ENCODE measurements around the gene PLA2G6. TPM values are rescaled to one million over a fixed set of nuclear protein-coding genes. Genes with fewer than 3 reads are reported as not detected.

PLA2G6 gene, protein sequence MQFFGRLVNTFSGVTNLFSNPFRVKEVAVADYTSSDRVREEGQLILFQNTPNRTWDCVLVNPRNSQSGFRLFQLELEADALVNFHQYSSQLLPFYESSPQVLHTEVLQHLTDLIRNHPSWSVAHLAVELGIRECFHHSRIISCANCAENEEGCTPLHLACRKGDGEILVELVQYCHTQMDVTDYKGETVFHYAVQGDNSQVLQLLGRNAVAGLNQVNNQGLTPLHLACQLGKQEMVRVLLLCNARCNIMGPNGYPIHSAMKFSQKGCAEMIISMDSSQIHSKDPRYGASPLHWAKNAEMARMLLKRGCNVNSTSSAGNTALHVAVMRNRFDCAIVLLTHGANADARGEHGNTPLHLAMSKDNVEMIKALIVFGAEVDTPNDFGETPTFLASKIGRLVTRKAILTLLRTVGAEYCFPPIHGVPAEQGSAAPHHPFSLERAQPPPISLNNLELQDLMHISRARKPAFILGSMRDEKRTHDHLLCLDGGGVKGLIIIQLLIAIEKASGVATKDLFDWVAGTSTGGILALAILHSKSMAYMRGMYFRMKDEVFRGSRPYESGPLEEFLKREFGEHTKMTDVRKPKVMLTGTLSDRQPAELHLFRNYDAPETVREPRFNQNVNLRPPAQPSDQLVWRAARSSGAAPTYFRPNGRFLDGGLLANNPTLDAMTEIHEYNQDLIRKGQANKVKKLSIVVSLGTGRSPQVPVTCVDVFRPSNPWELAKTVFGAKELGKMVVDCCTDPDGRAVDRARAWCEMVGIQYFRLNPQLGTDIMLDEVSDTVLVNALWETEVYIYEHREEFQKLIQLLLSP
- total RNA-seq (2012; rRNA removed) (3.9 and 6.1 TPM in 2 replicates), polyA plus RNA-seq (2012; rRNA removed) (10.3 TPM in 2 replicates), Bru-seq, nascent RNA (percentile 39 among the genes with signal in this experiment), BruChase-seq, experiment 1, labeled RNA remaining after a 6-hour chase (percentile 43 among the genes with signal in this experiment), BruChase-seq, experiment 2, labeled RNA remaining after a 2-hour chase (percentile 34 among the genes with signal in this experiment)
- 2.1 and 4.1 TPM in 2 replicates for polyA plus RNA-seq (2012; cell fraction: cytosol; rRNA removed)
- polyA plus RNA-seq (2012; cell fraction: nucleus; rRNA removed; ENCODE audit: low replicate concordance): 109 and 145 TPM in 2 replicates
- long read RNA-seq, partial matches to known transcripts: 0 of 2 reads
- long read RNA-seq, other reads (novel, unspliced or antisense): 2 of 2 reads

GRCh38 chr22:38181453-38182200 is at the start of gene PLA2G6:
PLA2G6 (minus strand) TSS chr22:38181830; CDS start chr22:38169426, 12,404 bp downstream.
- Histone ChIP-seq H3K9me1 (ENCODE audit: insufficient read depth, low read length) (peaks cover 20% of the 10 kb centered on the region), H3K14ac (replicated peaks; ENCODE audit: low read depth, low read length) (peak within 1 kb of the TSS; percentile 100), H3K9me3 (ENCODE audit: control insufficient read depth, insufficient read depth, low read length) (no peaks in the 10 kb centered on the region), H2BK15ac (ENCODE audit: low read depth, low read length) (peak within 1 kb of the TSS; percentile 88; the same call in 2 of the 3 replicates), H4K8ac (ENCODE audit: low read depth in 2 of 2, low read length in 2 of 2) (peak within 1 kb of the TSS; percentile 98 to 100), H2BK20ac (ENCODE audit: low read depth, low read length) (peak within 1 kb of the TSS; percentile 91), H3K18ac (ENCODE audit: low read depth, low read length) (peak within 1 kb of the TSS; percentile 90), H3K79me1 (ENCODE audit: low read depth in 1 of 2, low read length in 2 of 2) (peaks cover 4 to 21% of the 10 kb centered on the region in 2 experiments; a peak in 3 of 4 replicates), H2AK9ac (replicated peaks; ENCODE audit: low read depth, low read length, poor library complexity) (peak within 1 kb of the TSS; percentile 98), H2AFZ (replicated peaks; ENCODE audit: low read length, poor library complexity) (peak within 1 kb of the TSS; percentile 91), H3K4me2 (ENCODE audit: low read depth, low read length) (peak within 1 kb of the TSS; percentile 90), H3K23ac (ENCODE audit: low read depth, low read length) (peak within 1 kb of the TSS; percentile 99), H3K9ac (ENCODE audit: low read depth, low read length) (peak within 1 kb of the TSS; percentile 74), H3K27ac (ENCODE audit: insufficient read depth, low read length) (peak within 1 kb of the TSS; percentile 87), H3K4me1 (ENCODE audit: control insufficient read depth, insufficient read depth, low read length) (peaks cover 22% of the 10 kb centered on the region), H3K4me3 (ENCODE audit: insufficient read depth, low read depth, low read length) (peak within 1 kb of the TSS; percentile 50), H4K91ac (ENCODE audit: insufficient read depth, low read depth, low read length) (peak within 1 kb of the TSS; percentile 100), H4K20me1 (ENCODE audit: insufficient read depth, low read length) (no peaks in the 10 kb centered on the region; the same call in 1 of the 2 replicates), H3K27me3 (ENCODE audit: control insufficient read depth, insufficient read depth, low read length) (no peaks in the 10 kb centered on the region), H4K5ac (ENCODE audit: low read depth, low read length) (peak within 1 kb of the TSS; percentile 98), H3K56ac (ENCODE audit: extremely low read depth, insufficient read depth, low read length) (peak within 1 kb of the TSS; percentile 83), H2AK5ac (ENCODE audit: low read depth, low read length) (peak within 1 kb of the TSS; percentile 95), H2BK120ac (ENCODE audit: low read depth, low read length) (peak within 1 kb of the TSS; percentile 92), H2BK5ac (ENCODE audit: low read depth, low read length, poor library complexity, severe bottlenecking) (peak within 1 kb of the TSS; percentile 95), H3K36me3 (ENCODE audit: control insufficient read depth, insufficient read depth, low read length) (no peaks in the 10 kb centered on the region), H3K4ac (ENCODE audit: low read depth, low read length) (peak within 1 kb of the TSS; percentile 100)
- ATAC-seq (ENCODE audit: low read depth): peak; percentile 95
- dilution Hi-C loops (cut with HindIII; ENCODE audit: low sequenced_read_pairs, unreplicated experiment): no loop called here
- BruUV-seq (replicated peaks): no TSS peak
- WGBS, 2 experiments (ENCODE audit: extremely low coverage in 2 of 2, insufficient read length in 1 of 2): 1% methylated on average over 24 of the region's 48 CpGs; no CpG with 5 or more reads in 1 of the 2 experiments
- peak; percentile 98 for DNase-seq
- POLR2A ChIA-PET (ENCODE audit: unreplicated experiment): no interaction called here
- in situ Hi-C loops (cut with MboI; ENCODE audit: low sequenced_read_pairs): no loop called here
- CTCF ChIA-PET: interaction anchor here (0.9 kb wide), 1 partner anchor 67 kb away, joined by 4 read pairs; no protein-coding TSS in a partner anchor
- intact Hi-C loops (cut with micrococcal nuclease): loop anchor here (2.0 kb wide), 1 partner anchor 19 kb away; the partner anchor contains the start of gene MAFF
- TF ChIP-seq ELK1 (IDR thresholded peaks at IDR 0.05; ENCODE audit: borderline replicate concordance, low read depth, low read length): no peak
- no peak for TF ChIP-seq BHLHE40 (IDR thresholded peaks at IDR 0.05; ENCODE audit: low read depth, low read length)
- TF ChIP-seq, protein P1, sequence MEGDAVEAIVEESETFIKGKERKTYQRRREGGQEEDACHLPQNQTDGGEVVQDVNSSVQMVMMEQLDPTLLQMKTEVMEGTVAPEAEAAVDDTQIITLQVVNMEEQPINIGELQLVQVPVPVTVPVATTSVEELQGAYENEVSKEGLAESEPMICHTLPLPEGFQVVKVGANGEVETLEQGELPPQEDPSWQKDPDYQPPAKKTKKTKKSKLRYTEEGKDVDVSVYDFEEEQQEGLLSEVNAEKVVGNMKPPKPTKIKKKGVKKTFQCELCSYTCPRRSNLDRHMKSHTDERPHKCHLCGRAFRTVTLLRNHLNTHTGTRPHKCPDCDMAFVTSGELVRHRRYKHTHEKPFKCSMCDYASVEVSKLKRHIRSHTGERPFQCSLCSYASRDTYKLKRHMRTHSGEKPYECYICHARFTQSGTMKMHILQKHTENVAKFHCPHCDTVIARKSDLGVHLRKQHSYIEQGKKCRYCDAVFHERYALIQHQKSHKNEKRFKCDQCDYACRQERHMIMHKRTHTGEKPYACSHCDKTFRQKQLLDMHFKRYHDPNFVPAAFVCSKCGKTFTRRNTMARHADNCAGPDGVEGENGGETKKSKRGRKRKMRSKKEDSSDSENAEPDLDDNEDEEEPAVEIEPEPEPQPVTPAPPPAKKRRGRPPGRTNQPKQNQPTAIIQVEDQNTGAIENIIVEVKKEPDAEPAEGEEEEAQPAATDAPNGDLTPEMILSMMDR (conservative IDR thresholded peaks at IDR 0.05; ENCODE audit: low read depth, low read length): no peak
- TF ChIP-seq FOS (IDR thresholded peaks at IDR 0.05; ENCODE audit: low read depth, low read length): no peak
- peak; percentile 58; the same call in 1 of the 2 replicates for TF ChIP-seq MAZ (IDR thresholded peaks at IDR 0.05; ENCODE audit: borderline replicate concordance, low read depth, low read length)
- TF ChIP-seq MXI1 (IDR thresholded peaks at IDR 0.05; ENCODE audit: borderline replicate concordance, low read depth, low read length): peak; percentile 13; the same call in 1 of the 2 replicates
- TF ChIP-seq CHD1 (IDR thresholded peaks at IDR 0.05; ENCODE audit: low read depth, low read length): no peak

All from IMR-90 (cell line).